Adrenal gland (tissue), 5 donors: Measurements from ENCODE around the gene UTP11.

ENCODE experiments used
- CTCF ChIP-seq, 6 experiments: fragments of 450-650 bp in 4 of 6; fragments of 200-600 bp in 2 of 6; sonication (generic) in 1 of 6; IDR thresholded peaks; 1 replicate in 5 of 6; 2 replicates in 1 of 6; pipeline versions ENCODE4 v1.5.1 to v1.8.0; 2016 to 2021; ENCODE audit warnings: antibody characterized with exemption in 6 of 6, mild to moderate bottlenecking in 2 of 6, moderate library complexity in 1 of 6
- POLR2A ChIP-seq, 2 donors: fragments of 450-650 bp; IDR thresholded peaks; one replicate each; pipeline ENCODE4 v1.6.1; 2017; ENCODE audit warnings: antibody characterized with exemption in 2 of 2, mild to moderate bottlenecking in 2 of 2, moderate library complexity in 1 of 2
- donor health status: DM: no; HTN: no; CAD: no.

GRCh38 chr1:38043036-38043747, 30.7 kb downstream of the UTP11 start:
- TF ChIP-seq CTCF (IDR thresholded peaks at IDR 0.05) (no peak), POLR2A (IDR thresholded peaks at IDR 0.05) (no peak)
